GM18868 (cell line): Measurements from ENCODE around the gene GPBP1.
A peak's percentile ranks its signal among the peaks of the same experiment; 100 is the strongest.
"Not testable (repeated sequence)": the region's sequence is repeated elsewhere in the genome, so short reads cannot be mapped to it uniquely, and the experiment has no call there.

ENCODE experiments used
- ATAC-seq: cut with Tn5 transposase; IDR thresholded peaks from one replicate; pipeline ENCODE4 v1.9.1; 2021; ENCODE audit warnings: mild to moderate bottlenecking, moderate library complexity; ENCODE audit not compliant: unreplicated experiment

The GPBP1 gene

DNA sequence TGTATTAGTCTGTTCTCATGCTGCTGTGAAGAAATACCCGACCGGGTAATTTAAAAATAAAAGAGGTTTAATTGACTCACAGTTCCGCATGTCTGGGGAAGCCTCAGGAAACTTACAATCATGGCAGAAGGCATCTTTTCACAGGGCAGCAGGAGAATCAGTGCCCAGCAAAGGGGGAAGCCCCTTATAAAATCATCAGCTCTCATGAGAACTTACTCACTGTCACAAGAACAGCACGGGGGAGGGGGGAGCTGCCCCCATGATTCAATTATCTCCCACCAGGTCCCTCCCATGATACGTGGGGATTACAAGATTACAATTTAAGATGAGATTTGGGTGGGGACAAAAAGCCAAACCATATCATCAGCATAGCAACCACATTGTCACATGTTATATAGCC is 102.5 kb downstream of the GPBP1 start:
- ATAC-seq, result no peak

DNA sequence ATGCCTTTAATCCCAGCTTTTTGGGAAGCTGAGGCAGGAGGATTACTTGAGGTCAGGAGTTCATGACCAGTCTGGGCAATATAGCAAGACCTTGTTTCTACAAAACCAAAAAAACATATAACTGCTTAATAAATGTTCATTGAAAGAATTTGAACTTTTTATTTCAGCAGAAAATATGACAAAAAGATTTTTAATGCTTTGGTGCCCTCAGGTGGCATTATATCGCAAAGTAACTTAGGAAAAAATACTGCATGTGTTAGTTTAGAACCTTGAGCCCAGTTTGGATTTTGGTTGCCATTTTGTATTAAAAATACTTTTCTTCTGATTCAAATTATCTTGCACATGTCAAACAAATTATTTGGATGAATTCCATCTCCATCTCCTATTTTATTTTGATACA is 103.2 kb downstream of the GPBP1 start:
- ATAC-seq, result no peak

DNA sequence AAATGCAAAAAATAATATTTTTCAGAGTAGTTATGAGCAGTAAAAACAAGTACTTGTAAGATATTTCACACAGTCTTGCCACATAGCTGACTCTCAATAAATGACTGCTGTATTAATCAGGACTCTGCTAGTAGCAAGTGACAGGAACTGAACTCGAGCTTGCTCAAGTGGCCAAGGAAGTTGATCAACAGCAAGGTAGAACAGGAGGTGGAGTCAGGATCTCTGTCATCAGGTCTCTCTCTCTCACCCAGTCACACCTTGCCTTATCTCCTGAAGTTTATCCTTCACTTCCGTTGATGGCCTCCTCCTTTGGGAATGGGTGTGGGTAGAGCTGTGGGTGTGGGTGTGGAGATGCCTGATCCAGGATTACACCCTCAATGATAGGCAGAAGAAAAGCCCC is 107.0 kb downstream of the GPBP1 start:
- ATAC-seq, result no peak

DNA sequence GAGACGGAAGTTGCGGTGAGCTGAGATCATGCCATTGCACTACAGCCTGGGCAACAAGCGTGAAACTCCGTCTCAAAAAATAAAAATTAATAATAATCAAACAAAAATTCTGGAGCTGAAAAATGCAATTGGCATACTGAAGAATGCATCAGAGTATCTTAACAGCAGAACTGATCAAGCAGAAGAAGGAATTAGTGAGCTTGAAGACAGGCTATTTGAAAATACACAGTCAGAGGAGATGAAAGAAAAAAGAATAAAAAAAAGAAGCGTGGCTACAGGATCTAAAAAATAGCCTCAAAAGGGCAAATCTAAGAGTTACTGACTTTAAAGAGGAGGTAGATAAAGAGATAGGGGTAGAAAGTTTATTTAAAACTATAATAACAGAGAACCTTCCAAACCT is 111.2 kb downstream of the GPBP1 start:
- not testable (repeated sequence) for ATAC-seq

DNA sequence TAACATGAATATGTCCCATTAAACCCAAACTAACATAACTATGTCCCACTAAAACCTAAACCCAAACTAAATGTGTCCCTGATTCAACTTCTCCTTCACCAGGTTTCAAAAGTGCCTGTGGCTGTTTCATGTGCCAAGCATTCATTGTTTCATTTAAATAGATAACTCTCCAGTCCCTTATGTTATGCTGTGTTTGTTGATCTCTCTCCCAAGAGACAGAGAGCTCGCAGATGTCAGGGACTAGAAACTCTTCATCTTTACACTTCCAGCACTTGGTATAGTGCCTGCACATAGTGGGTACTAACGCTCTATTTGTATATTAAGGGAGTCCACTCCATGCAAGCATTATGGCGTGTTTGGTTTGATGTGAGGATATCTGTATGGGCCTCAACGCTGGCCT is 118.0 kb downstream of the GPBP1 start:
- ATAC-seq, result no peak

DNA sequence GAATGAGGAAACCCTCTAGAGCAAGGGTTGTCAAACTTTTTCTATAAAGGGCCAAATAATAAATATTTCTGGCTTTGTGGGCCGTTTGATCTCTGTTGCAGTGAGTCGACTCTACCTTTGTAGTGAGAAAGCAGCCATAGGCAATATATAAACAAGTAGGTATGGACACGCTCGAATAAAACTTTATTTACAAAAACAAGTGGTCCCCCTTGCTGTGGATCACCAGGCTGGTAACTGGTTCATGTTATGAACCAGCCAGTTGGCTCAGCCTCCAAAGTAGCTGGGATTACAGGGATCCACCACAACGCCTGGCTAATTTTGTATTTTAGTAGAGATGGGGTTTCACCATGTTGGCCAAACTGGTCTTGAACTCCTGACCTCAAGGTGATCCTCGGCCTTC is 118.5 kb downstream of the GPBP1 start:
- no peak for ATAC-seq

DNA sequence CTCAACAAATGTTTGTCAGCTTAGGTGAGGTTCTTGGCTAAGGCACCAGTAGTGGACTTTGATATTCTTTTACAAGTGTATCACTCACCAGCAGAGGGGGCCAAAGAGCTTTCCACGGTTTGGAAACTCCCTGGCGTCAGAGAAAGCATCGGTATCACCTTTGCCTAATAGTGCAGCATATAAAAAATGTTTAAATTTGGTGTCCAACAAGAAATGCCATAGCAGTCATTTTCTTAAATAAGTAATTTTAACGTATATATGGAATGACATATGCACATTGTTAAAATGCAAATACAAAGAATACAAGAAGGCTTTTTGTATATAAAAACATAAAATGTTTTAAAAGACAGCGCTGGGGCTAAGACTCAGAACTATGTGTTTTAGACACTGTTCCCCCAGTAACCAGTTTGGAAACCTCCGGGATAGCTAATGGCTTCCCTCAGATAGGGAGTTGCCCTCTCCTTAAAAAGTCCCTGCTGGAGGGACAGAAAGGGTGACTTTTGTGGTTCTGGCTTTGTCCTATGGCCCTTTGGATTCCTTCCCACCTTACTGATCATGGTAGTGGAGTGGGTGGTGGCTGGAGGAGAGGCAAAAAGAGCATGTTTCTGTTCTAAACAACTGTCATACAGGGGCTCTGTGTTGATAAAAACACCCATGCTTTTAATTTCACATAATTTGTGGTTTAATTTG is 124.6 kb downstream of the GPBP1 start:
- ATAC-seq, result peak; percentile 65

DNA sequence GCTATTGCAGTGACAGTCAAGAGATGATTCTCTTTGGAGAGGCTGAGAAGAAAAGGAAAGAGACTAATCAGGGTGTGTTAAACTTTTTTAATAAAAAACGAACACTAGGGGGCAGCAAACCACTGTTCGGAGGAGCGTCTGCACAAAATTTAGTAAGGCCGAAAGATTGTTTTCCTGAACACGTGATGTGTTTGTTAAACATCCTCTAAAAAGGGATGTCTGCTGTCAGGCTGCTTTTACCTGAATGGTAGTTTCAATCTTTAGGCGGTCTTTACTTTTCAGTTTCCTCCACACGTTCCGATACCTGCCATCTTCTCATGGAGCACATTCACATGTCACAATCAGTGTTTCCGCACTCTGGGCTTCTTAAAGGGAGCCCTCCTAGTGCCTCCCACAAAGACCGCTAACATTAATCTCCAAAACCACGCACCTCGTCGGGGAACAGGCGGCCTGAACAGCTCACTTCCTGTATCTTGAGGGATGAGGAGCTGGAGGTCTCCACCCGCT is 125.2 kb downstream of the GPBP1 start:
- ATAC-seq, result peak; percentile 43

DNA sequence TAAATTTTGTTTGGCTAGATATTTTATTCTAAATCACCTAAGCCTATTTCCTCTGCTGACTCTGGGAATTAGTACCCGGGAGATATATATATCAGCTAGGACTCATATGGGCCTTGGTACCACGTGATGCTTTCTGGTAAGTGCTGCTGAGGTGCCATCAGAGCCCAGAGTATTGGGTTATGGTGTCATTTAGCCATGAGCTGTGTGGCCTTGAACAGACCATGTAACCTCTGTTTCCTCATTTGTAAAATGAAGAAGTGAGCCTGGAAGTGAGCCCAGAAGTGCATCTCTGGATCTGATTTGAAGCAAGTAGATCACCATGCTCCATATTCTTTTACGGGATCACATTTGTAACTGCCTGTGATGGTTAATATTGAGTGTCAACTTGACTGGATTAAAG is 126.1 kb downstream of the GPBP1 start:
- no peak for ATAC-seq

DNA sequence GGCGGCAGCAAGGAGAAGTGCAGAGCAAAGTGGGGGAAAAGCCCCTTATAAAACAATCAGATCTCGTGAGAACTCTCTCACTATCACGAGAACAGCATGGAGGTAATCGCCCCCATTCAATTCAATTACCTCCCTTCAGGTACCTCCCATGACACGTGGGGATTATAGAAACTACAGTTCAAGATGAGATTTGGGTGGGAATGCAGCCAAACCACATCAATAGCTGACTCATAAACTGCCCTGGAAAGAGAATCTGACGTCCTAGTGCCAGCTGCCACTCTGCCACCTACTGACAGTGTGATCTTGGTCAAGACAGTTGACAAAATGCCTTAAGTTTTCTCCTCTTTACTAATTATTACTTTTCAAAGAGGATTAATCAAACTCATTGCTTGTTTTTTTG is 128.3 kb downstream of the GPBP1 start:
- ATAC-seq, result peak; percentile 67

DNA sequence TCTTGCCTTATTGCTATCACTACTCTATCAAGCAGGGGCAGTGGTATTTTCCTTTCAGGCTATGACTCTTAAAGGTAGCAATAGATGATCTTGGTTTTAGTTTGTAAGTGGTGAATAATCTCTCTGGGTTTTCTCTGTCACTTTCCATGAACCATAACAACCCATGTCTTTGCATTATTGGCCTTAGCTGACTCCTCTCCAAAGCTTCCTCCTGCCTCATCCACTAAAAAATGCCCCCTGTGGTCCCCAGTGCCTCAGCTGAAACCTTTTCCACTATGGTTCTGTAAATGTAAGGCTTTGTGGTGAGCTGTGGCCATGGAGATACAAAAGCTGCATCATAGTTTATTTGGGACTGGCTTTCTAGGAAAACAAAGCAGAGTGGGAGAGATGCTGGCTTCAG is 128.8 kb downstream of the GPBP1 start:
- no peak for ATAC-seq

DNA sequence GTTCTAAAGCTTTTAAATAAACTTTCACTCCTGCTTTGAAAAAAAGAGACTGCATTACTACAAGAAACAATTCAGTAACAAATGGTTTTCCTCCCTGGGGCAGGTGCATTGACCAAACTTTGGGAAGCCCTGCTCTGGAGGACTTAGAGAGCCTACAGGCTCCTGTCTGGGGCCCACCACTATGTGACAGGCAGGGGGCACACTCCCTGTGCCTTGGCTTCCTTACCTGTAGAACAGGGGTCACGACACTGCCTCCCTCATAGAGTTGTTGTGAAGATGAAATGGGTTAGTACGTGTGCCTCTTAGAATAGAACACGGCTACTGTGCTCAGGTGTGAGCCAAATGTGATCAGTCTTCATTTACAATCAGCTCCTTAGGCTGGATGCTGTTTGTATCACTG is 130.1 kb downstream of the GPBP1 start:
- ATAC-seq, result no peak

DNA sequence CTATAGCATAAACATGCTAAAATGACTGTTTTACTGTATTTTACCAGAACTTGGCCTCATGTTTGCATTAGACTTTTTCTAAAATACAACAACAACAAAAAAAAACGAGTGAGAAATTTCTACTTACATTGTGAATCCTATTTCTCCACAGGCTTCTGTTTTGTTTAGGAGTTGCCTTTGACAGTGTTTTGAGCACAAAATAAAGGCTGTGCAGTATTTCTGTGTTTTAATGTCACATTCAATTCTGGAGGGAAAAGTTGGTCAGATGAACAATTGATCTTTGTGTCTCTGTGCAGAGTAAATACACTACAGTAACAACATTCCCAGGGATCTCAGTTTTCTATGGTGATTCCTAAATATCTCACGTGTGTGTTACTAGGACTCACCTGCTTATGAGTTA is 131.1 kb downstream of the GPBP1 start:
- ATAC-seq, result no peak

DNA sequence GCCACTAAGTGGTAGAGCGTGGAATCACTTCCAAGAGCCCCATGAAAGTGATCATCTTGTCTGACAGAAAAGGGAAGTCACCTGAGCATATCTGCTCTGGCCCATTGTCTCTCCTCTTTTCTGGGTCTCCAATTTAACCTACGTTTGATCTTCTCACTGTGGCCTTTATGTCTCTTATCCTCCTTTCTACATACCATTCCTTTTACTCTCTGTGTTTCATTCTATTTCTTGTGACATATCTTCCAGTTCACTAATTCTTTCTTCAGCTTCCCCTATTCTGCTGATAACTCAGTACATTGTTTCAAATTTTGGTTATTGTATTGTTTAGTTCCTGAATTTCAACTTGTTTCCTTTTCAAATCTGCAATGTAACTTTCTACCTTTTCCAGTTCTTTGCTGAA is 132.5 kb downstream of the GPBP1 start:
- ATAC-seq, result no peak

DNA sequence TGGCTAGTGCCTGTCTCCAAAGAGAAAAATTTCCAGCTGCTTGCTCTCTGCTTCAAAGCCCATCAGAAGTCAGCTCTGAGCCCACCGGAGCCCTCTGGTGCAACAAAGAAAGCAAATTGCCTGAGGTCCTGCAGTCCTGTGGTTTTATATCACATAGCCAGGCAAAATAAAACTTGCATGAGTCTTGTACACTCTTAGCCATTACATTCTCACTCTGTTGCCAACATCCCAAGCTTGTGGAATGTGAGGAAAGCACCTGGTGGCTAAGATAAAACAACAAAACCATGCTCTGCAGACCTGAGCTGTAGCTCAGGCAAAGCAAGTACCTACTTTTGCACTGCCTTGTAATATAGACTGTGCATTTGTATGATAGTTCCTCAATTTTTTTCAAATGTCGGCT is 133.7 kb downstream of the GPBP1 start:
- ATAC-seq, result no peak

DNA sequence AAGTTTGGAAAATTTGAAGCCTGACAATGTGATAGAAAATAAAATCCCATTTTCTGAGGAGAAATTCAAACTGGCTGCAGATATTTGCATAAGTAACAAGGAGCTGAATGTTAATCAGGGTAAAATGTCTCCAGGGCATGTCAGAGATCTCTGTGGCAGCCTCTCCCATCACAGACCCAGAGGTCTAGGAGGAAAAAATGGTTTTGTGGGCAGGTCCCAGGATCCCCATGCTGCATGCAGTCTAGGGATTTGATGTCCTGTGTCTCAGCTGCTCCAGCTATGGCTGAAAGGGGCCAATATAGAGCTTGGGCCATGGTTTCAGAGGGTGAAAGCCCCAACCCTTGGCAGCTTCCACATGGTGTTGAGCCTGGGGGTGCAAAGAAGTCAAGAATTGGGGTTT is 135.2 kb downstream of the GPBP1 start:
- not testable (repeated sequence) for ATAC-seq

DNA sequence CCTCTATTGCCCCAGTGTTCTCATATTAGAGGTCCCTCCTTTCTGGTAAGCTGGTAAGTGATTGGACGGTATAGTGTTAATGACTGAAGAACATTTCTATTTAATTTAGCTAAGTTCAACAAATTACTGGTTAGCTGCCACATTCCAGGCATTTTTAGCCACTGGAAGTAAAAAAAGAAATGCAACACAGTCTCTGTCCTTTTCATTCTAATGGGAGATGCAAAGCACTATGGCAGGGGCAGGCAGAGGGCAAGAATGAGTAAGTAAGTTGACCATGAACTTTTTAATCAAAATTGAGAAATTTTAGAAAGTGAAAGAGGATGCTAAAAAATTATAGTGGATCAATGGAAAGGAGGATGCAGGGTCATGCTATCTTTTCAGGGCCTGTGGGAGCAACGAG is 137.4 kb downstream of the GPBP1 start:
- ATAC-seq, result no peak

DNA sequence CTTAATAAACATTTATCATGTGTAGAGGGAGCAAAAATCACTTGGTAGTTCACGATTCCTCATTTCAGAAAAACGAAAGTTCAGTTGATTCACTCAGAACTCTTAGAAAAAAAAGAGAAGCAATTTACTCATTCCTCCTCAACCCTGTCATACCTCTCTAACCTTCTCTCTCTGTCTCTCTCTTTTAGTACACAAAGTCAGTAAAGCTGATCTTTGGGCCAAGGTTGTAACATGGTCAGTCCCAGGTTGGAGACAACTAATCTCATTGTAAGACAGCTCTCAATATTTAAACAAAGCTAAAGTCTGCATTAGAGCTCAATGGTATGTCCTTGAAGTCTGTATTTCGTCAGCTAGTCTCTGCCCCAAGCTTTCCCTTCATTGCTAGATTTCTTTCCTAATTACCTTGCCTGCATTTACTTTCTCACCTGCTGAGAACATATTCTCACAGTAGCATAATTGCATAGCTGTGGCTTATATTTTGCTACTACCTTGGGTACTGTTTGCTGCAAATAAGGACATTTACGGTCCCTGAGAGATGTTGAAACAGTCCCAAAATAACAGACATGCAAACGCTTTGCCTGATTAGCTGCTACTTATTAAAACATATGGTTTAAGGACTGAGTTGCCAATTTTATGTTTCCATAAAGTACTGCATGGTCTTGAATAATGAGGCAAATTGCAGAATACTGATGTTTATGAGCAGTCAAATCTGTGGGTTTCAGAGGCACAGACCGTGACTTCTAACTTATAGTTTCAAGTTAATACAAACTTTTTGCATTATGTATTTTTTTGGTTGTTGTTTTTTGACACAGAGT is 138.3 kb downstream of the GPBP1 start:
- ATAC-seq, result no peak

DNA sequence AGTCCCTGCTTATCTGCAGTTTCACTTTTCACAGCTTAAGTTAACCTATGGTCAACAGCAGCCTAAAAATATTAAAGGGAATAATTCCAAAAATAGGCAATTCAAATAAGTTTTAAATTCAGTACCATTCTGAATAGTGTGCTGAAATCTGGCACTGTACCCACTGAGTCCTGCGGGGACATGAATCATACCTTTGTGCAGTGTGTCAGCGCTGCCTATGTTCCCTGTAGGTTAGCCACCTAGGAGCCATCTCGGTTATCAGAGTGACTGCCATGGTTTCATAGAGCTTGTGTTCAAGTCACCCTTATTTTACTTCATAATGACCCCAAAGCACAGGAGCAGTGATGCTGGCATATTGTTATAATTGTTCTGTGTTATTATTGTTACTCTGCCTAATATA is 139.9 kb downstream of the GPBP1 start:
- ATAC-seq, result no peak
